Measurements from ENCODE around the gene PPEF1. TPM values are rescaled to one million over a fixed set of nuclear protein-coding genes. Genes with fewer than 3 reads are reported as not detected.

The PPEF1 gene
- total RNA-seq, 4 donors from 2014 or later = 0.19 TPM; not detected in 3

DNA sequence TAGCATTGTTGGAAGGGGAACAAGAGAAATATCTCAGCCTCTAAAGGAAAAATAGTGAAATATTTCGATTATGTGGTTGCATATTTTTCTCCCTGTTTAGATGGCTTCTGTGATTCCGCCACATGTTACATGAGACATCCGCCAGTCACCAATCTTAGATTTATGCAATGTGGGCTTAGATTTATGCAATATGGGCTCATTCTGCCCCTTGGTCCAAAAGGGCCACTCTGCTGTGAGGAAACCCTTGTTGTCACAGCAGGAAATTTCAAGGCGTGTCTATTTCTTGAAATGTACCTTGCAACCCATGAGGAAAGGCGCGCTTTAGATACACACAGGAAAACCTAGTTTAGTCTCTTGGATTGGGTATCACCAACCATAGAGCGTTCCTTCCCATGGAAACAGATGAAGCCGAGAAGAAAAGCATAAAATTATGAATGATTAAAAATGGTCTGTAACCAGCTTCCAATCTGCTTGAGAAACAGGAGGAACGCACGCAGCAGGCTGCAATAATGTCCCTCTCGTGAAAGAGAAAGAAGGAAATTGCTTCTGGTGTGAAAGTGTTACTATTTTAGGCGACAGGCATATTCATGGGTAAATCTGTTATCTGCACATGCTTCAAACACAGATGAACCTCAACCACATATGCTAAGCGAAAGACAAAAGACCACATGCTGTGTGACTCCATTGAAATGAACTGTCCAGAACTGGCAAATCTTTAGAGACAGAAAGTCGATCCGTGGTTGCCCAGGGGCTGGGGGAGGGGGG, 39.2 kb upstream of the PPEF1 start:
- 66 to 77% methylated on average over 15 of the region's 15 CpGs for WGBS, 2 donors
- Histone ChIP-seq H3K9me3 (no peaks in the 10 kb centered on the region), H3K4me3 (no peak overlapping the region), H3K4me1 (no peaks in the 10 kb centered on the region), H3K27ac (no peak overlapping the region), H3K27me3 (no peaks in the 10 kb centered on the region), H3K36me3 (no peaks in the 10 kb centered on the region)
- intact Hi-C loops (cut with DNase I) = no loop called here
- TF ChIP-seq, protein P1, sequence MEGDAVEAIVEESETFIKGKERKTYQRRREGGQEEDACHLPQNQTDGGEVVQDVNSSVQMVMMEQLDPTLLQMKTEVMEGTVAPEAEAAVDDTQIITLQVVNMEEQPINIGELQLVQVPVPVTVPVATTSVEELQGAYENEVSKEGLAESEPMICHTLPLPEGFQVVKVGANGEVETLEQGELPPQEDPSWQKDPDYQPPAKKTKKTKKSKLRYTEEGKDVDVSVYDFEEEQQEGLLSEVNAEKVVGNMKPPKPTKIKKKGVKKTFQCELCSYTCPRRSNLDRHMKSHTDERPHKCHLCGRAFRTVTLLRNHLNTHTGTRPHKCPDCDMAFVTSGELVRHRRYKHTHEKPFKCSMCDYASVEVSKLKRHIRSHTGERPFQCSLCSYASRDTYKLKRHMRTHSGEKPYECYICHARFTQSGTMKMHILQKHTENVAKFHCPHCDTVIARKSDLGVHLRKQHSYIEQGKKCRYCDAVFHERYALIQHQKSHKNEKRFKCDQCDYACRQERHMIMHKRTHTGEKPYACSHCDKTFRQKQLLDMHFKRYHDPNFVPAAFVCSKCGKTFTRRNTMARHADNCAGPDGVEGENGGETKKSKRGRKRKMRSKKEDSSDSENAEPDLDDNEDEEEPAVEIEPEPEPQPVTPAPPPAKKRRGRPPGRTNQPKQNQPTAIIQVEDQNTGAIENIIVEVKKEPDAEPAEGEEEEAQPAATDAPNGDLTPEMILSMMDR (IDR thresholded peaks at IDR 0.05) = no peak
- no peak for TF ChIP-seq POLR2A (IDR thresholded peaks at IDR 0.05)
- no peak for DNase-seq

DNA sequence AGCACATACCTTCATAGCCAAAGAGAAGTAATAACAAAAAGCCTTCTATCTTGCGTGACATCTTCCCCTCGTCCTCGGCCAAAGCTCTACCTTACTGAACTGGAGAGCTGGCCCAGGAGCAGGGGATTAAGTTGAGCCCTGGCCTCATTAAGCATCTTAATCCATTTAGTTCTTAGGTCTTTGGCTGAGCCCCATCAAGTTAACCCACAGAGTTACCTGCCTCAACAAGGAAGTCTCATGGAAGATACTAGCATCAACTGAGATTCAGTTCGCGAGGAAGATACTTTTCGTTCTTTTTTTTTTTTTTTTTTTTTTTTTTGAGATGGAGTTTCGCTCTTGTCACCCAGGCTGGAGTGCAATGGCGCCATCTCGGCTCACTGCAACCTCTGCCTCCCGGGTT, 35.4 kb upstream of the PPEF1 start, which contains the start of gene RS1:
TSS of gene RS1 (minus strand) at position 101 of the 400 bp plus-strand sequence. CDS start at position 61, 40 bp downstream.
- 78 to 89% methylated on average over 8 to 10 of the region's 10 CpGs for WGBS, 2 donors
- H3K36me3 ChIP-seq = no peaks in the 10 kb centered on the region
- no peak for TF ChIP-seq POLR2A (IDR thresholded peaks at IDR 0.05)
- TF ChIP-seq, protein P1 (IDR thresholded peaks at IDR 0.05) = no peak
- intact Hi-C loops (cut with DNase I) = no loop called here
- no peaks in the 10 kb centered on the region for H3K9me3 ChIP-seq
- no peak for DNase-seq
- no peak within 1 kb of the TSS for H3K27ac ChIP-seq
- H3K4me1 ChIP-seq = peaks cover 0 to 6% (median 0%) of the 10 kb centered on the region in 3 donors
- H3K27me3 ChIP-seq = no peaks in the 10 kb centered on the region
- no peak within 1 kb of the TSS for H3K4me3 ChIP-seq

DNA sequence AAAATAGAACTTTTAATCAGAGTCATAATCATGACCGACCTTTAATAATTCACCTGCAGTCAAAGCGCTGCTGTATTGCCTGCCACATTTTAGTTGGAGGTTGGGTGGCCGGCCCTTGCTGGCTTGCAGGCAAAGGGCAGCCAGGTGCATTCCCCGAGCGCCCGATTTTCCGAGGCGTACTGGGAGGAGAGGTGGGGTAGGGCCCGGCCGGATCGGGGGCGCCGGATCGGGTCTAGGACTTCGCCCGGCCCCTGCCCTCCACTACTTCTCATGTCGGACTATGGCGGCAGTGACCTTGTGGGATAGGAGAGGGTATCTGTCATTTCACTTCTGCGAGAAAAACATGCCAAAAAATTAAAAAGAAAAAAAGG, 33.0 kb upstream of the PPEF1 start:
- peak; percentile 1 for DNase-seq
- Histone ChIP-seq H3K9me3 (no peaks in the 10 kb centered on the region), H3K36me3 (no peaks in the 10 kb centered on the region), H3K4me3 (peak overlapping the region; percentile 61 to 71 (median 66)), H3K4me1 (peaks cover 0 to 6% (median 0%) of the 10 kb centered on the region in 3 donors), H3K27ac (peak overlapping the region in 3 of 4 donors; percentile 51 to 89 (median 64)), H3K27me3 (no peaks in the 10 kb centered on the region)
- intact Hi-C loops (cut with DNase I) = no loop called here
- 0 to 42% methylated on average over 1 to 7 of the region's 19 CpGs for WGBS, 2 donors
- no peak for TF ChIP-seq POLR2A (IDR thresholded peaks at IDR 0.05)
- TF ChIP-seq, protein P1 (IDR thresholded peaks at IDR 0.05) = no peak

DNA sequence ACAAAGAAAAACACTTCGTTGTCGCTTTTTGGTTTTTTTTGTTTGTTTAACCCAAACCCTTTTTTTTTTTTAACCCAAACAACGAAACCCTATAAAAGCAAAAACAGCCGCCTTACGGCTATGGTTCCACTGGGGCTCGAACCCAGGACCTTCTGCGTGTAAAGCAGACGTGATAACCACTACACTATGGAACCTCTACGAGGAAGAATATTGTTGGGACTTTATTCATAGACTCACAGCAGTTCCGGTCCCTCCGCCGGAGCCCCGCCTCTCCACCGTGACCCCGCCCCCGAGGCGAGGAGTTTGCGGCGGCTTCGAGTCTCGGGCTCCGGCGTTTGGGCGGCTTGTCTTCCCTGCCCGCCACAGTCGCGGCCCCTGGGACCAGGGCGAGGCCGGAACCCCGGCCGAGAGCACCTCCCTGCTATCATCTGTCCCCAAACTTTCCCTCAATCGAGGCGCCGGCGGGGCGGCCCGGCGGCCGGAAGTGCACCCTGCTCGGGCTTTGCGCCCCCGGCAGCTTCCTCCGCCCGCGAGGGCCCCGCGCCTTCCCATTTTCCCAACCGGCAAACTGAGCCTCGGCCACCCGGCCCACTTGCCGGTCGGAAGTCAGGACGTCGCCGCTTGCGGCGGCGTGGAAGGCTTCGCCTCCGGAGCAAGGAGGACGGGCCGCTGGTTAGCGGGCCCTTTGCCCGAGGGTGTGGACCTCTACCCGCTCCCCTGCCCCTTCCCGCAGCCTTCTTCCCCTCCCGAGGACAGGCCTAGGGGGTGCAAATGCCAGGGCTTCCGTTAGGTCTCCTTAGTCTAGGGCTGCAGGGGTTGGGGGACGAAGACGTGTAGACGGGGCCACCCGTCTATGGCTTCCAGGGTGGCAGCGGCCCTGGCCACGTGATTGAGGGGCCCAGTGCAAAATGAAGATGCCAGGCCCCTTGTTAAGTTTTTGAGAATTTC, 32.4 kb upstream of the PPEF1 start:
- peaks cover 0 to 6% (median 0%) of the 10 kb centered on the region in 3 donors for H3K4me1 ChIP-seq
- H3K27ac ChIP-seq = peak overlapping the region; percentile 85 to 89 (median 87)
- H3K9me3 ChIP-seq = no peaks in the 10 kb centered on the region
- DNase-seq = peak; percentile 14
- H3K27me3 ChIP-seq = no peaks in the 10 kb centered on the region
- no peaks in the 10 kb centered on the region for H3K36me3 ChIP-seq
- TF ChIP-seq, protein P1 (IDR thresholded peaks at IDR 0.05) = no peak
- peak in 1 of 4 donors; percentile 54 for TF ChIP-seq POLR2A (IDR thresholded peaks at IDR 0.05)
- intact Hi-C loops (cut with DNase I) = no loop called here
- H3K4me3 ChIP-seq = peak overlapping the region; percentile 61 to 71 (median 66)
- WGBS, 2 donors = 0 to 24% methylated on average over 6 to 20 of the region's 74 CpGs
